Ectodermal cell (in vitro differentiated cells): Measurements from ENCODE around the gene DIS3L2.

Experiments used
- H3K27ac ChIP-seq: 2 replicates; pipeline ENCODE4 v1.7.0; 2013; ENCODE audit warnings: mild to moderate bottlenecking, low read depth, low read length; ENCODE audit not compliant: insufficient read depth, poor library complexity, severe bottlenecking
- H3K27me3 ChIP-seq: 2 replicates; pipeline ENCODE4 v1.7.0; 2013; ENCODE audit warnings: mild to moderate bottlenecking, low read length; ENCODE audit not compliant: insufficient read depth, control insufficient read depth, poor library complexity, severe bottlenecking
- H3K36me3 ChIP-seq: one replicate; pipeline ENCODE4 v1.7.0; 2013; ENCODE audit warnings: low read length; ENCODE audit not compliant: control insufficient read depth, insufficient read depth
- H3K4me1 ChIP-seq: one replicate; pipeline ENCODE4 v1.7.0; 2013; ENCODE audit warnings: low read length; ENCODE audit not compliant: control insufficient read depth, insufficient read depth
- H3K4me3 ChIP-seq: 2 replicates; pipeline ENCODE4 v1.7.0; 2013; ENCODE audit warnings: low read depth, low read length, control low read depth; ENCODE audit not compliant: insufficient read depth
- H3K9me3 ChIP-seq: 2 replicates; pipeline ENCODE4 v1.7.0; 2013; ENCODE audit warnings: mild to moderate bottlenecking, low read length, moderate library complexity; ENCODE audit not compliant: control insufficient read depth
- WGBS, 2 experiments: methylation state at CpG; one replicate each; pipeline ENCODE4 v1.1.7; 2013; ENCODE audit warnings: missing lambda C conversion rate in 2 of 2; 5-methylcytosine and 5-hydroxymethylcytosine counted together

Gene DIS3L2

DNA sequence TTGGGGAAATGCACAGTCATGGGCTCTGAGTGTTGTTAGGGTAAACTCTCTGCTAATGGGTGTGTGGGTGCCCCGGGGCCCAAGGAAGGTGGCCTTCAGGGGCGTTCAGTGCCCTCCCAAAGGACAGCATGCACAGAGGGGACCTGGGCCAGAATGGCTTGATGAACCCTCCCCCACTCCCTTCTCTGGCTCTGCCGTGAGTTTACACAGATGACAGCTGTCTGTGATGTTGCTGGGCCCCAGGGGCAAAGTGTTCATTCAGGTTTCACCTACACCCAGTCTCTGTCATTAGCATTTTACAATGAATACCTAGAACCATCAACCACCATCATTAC, 38.5 kb upstream of the DIS3L2 start:
- peaks cover 62% of the 10 kb centered on the region for H3K27me3 ChIP-seq
- H3K4me3 ChIP-seq = no peak overlapping the region
- H3K27ac ChIP-seq = no peak overlapping the region
- WGBS, 2 experiments = 80 to 88% methylated on average over 3 of the region's 3 CpGs
- H3K4me1 ChIP-seq = peaks cover 10% of the 10 kb centered on the region
- H3K9me3 ChIP-seq = no peaks in the 10 kb centered on the region
- no peaks in the 10 kb centered on the region for H3K36me3 ChIP-seq

DNA sequence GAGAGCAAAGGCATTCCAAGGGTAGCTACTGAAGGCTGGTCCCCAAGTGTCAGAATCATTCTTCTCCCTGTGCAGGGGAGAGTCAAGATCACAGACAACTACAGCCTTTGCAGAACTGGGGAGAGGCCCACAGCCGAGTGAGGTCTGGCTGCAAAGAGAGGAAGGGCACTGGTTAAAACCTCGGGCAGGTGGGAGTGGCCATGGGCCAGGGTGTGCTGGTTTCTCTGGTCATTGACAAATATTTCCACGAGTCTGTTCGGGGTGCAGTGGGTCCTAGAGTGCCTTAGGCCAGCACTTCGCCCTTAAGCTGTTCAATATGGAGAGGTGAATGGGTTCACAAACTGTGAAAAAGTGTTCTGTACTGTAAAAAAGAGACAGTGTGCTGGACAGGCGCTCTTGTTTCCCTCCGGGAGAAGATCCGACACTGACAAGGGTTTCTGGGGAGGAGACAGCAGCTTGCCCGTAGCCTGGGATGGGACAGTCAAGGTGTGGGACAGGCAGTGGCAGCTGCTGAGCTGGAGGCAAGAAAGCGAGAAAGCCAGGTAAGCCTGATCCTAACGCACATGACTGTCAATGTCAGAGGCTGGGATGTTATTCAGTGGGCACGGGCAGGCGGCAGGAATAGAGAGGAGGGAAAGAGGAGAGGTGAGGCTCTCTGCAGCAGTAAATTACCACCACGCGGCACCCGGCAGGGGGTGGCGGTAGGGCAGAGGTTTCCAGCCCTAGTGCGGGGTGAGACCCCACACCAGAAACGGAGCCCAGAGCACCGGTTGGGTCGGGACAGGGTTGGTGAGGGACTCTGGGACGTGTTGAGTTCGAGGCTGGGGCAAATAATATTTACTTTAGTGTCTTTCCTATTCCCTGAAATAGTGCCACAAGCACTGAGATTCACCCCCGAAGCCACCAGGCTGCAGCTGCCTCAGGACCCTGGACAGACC, 37.3 kb upstream of the DIS3L2 start:
- Histone ChIP-seq H3K36me3 (no peaks in the 10 kb centered on the region), H3K4me3 (no peak overlapping the region), H3K27ac (no peak overlapping the region), H3K27me3 (peaks cover 74% of the 10 kb centered on the region), H3K9me3 (no peaks in the 10 kb centered on the region), H3K4me1 (peaks cover 10% of the 10 kb centered on the region)
- 79 to 80% methylated on average over 24 of the region's 24 CpGs for WGBS, 2 experiments

DNA sequence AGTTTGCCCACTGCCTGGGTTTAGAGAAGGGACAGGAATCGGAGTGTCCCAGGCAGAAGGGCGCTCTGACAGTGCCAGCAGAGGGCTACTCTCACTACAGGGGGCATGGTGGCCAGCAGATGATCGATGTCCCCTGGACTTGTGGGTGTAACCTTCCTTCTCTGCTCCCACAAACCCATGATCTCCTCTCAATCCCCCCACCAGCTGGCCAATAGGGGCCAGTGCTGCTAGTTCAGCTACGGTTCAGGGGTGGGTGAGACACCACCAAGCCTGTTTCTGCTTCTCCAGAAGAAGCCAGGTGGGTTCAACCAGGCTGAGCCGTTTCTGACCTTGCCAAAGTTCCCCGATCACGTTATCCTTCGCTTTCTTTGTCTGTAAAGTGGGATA, 36.6 kb upstream of the DIS3L2 start:
- Histone ChIP-seq H3K4me3 (peak overlapping the region; percentile 40), H3K27me3 (peaks cover 77% of the 10 kb centered on the region), H3K27ac (no peak overlapping the region), H3K4me1 (peaks cover 10% of the 10 kb centered on the region), H3K9me3 (no peaks in the 10 kb centered on the region), H3K36me3 (no peaks in the 10 kb centered on the region)
- WGBS, 2 experiments = 40 to 45% methylated on average over 8 of the region's 8 CpGs

DNA sequence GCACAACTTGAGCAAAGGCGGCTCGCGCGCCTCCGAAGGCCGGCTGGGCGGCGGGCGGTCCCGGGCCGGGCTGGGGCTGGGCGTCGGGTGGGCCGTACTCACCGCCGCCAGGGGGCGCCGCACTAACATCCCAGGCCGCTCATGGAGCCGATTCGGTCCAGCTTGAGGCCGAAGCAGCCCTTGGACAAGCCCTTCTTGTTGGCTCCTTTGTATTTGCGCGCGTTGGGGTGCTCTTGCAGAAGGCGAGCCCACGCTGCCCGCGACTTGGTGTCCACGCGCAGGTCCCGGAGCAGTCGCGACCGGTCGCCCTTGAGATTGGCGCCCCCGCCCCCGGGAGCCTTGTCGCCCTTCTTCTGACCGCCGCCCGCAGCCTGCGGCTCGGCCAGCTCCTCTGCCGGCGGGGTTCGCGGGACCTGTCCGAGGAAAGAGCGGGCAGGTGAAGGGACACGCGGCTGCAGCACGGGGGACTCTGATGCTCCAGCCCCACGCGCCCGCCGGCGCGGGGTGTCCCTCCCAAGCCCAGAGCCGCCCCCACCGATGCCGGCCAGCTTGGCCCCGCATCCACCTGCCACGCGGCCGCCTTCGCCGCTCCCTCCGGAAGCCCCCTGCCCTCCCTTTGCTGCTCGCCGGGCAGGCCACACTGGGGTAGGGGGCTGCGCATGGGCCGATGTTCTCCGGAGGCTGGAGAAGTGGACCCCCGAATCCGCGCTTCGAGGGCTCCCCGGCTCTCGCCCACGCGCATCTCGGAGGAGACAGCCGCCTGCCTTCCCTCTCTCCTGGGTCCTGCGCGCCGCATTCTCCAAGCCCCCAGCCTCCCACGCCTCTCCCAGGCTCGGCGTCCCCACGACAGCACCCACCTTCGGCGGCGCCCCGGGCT, 36.0 kb upstream of the DIS3L2 start:
- peaks cover 77% of the 10 kb centered on the region for H3K27me3 ChIP-seq
- peak overlapping the region; percentile 40 for H3K4me3 ChIP-seq
- WGBS, 2 experiments = 1 to 2% methylated on average over 96 of the region's 96 CpGs
- H3K9me3 ChIP-seq = no peaks in the 10 kb centered on the region
- no peak overlapping the region for H3K27ac ChIP-seq
- H3K36me3 ChIP-seq = no peaks in the 10 kb centered on the region
- H3K4me1 ChIP-seq = peaks cover 15% of the 10 kb centered on the region

DNA sequence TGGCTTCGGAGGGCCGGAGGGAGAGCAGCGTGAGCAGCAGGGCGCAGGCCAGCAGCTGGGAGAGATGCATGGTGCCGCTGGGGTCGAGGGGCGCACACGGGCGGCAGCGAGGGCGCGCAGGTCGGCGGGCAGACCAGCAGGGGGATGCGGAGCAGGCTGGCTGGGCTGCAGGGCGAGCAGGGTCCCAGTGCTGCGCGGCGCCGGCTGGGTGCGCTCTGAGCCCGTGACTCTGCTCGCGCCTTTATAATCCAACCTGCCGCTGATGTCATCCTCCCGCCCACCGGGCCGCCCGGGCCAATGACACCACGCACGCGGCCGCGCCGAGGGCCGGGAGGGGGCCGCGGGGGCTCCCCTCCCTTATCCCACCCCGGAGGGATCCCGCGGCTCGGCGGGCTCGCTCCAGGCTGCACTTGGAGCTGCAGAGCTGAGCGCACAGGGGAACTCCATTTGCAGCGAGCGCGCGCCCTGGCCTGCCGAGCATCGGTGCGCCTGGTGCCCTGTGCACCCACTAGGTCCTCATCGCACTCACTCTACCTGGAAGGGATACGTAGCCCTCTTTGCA, 35.3 kb upstream of the DIS3L2 start, which contains the start of gene NPPC:
Gene NPPC (minus strand): TSS at position 217 of the 562 bp plus-strand sequence. CDS start 147 bp downstream, at position 70.
- WGBS, 2 experiments = 1% methylated on average over 54 of the region's 54 CpGs
- Histone ChIP-seq H3K9me3 (no peaks in the 10 kb centered on the region), H3K27me3 (peaks cover 76% of the 10 kb centered on the region), H3K36me3 (no peaks in the 10 kb centered on the region), H3K4me3 (peak within 1 kb of the TSS; percentile 40), H3K4me1 (peaks cover 15% of the 10 kb centered on the region), H3K27ac (no peak within 1 kb of the TSS)

DNA sequence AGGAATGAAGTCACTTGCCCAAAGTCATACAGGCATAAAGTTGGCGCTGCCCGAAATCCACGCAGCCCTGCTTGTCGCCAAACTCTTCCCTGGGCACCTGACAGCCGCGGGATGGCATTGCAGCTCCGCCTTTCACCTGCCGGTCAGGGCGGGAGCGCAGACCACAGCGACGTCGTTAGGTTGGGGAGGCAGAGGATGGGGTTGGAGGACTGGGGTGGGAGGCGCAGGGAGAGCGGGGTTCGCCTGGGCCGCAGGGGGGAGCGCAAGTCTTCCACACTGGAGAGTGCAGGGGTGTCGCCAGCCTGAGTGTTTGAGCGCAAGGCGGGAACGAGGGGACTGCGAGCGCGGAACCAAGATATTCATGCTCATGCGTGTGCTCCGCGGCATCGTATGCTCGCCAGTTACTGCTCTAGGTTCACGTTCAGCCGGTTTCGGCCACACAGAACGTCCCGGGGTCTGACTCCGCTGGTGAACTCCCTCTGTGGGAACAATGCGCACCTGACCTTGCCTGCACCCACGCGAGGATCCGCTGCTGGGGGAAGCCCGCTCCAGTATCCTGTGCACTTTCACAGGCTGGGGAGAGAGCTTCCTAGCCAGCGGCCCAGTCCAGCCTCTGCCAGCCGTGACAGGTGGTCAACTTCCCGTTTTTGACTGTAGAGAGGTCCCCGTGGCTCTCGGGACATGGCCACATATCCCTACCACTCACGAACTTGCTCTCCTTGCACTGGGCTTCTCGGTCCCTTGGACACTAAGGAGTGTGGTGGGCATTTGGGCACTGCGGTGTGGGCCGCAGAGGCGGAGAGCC, 34.5 kb upstream of the DIS3L2 start:
- 23% methylated on average over 51 of the region's 51 CpGs for WGBS, 2 experiments
- no peaks in the 10 kb centered on the region for H3K9me3 ChIP-seq
- H3K27me3 ChIP-seq = peaks cover 72% of the 10 kb centered on the region

DNA sequence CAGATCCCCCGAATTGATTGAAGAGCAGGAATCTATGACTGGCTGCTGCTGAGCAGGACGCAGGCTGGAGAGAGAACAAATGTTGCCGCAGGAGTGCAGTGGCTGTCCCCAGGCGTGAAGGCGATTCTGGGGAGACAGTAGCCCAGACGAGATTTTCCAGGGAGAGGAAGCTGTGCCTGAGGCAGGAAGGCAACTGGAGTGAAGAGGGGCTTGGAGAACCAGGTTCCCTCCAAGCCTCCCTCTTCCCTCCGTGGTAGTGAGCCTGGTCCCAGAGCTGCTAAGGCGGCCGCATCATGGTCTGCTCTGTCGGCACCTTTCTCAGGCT, 34.0 kb upstream of the DIS3L2 start:
- Histone ChIP-seq H3K27ac (no peak overlapping the region), H3K27me3 (peaks cover 70% of the 10 kb centered on the region), H3K4me1 (peaks cover 15% of the 10 kb centered on the region), H3K9me3 (no peaks in the 10 kb centered on the region), H3K4me3 (no peak overlapping the region), H3K36me3 (no peaks in the 10 kb centered on the region)
- WGBS, 2 experiments = 72 to 74% methylated on average over 10 of the region's 10 CpGs

More for the DNA sequence above, 34.5 kb upstream of the DIS3L2 start:
- Histone ChIP-seq H3K4me1 (peaks cover 15% of the 10 kb centered on the region), H3K27ac (no peak overlapping the region), H3K36me3 (no peaks in the 10 kb centered on the region), H3K4me3 (peak overlapping the region; percentile 40)

DNA sequence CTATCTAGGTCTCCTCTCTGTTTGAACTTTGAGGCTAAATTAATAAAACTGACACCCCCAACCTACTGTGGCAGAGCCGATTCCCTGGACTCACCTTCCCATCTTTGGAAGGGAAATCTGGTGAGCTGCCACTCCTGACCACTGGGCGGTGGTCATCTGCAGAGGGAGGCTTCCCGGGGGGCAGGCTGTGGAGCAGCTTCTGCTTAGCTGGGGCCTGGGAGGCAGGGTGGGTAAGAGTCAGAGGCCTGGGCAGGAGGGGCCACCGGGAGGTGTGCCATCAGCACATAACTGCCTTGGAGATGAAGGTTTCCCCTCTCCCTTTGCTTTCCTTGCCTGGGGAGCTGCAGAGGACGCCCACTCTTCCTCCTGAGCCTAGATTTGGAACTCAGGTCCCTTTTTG, 33.0 kb upstream of the DIS3L2 start:
- peaks cover 15% of the 10 kb centered on the region for H3K4me1 ChIP-seq
- no peak overlapping the region for H3K4me3 ChIP-seq
- no peaks in the 10 kb centered on the region for H3K9me3 ChIP-seq
- 74 to 77% methylated on average over 5 of the region's 5 CpGs for WGBS, 2 experiments
- no peaks in the 10 kb centered on the region for H3K36me3 ChIP-seq
- H3K27me3 ChIP-seq = peaks cover 60% of the 10 kb centered on the region
- no peak overlapping the region for H3K27ac ChIP-seq

DNA sequence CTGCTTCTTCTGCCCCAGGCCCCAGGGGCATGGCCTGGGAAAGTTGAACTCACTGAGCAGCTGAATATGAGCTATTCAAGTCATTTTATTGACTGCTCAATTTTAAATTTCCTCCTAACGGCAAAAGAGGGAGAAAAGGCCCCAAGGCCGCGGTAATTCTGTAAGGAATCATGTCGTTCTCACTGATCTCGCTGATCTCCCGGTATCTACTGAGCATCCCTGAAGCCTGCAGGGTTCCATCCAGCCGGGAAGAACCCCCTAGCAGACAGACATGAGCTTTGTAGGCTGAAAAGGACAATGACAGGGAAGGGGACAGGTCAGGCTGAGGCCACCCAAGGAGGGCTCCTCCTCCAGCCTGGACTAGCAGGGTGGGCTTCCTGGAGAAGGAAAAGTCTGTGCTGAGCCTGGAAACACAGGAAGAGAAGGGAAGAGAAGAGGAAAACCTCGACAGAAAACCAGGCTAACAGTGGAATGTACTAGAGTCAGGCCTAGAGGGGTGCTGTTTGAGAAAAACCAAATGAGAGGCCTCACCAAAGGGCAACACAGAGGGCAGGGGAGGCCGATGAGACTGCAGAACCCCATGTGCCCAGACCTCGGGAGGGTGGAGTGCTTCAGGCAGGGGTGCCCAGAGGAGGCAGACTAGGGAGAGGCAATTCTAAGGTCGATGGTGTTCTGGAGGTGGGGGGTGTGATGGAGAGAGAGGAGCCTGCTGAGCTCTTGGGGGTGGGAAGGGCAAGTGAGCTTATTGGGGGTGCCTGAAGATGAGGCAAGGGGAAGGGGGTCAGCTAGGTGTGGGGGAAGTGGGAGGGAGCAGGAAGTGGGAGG, 32.4 kb upstream of the DIS3L2 start:
- Histone ChIP-seq H3K4me1 (peaks cover 15% of the 10 kb centered on the region), H3K36me3 (no peaks in the 10 kb centered on the region), H3K9me3 (no peaks in the 10 kb centered on the region), H3K27me3 (peaks cover 54% of the 10 kb centered on the region), H3K27ac (no peak overlapping the region), H3K4me3 (no peak overlapping the region)
- 78 to 81% methylated on average over 11 of the region's 11 CpGs for WGBS, 2 experiments
